GDM1 (cell line): ENCODE measurements around the gene IMPG1.
"Not testable (repeated sequence)": the region's sequence is repeated elsewhere in the genome, so short reads cannot be mapped to it uniquely, and the experiment has no call there.

Experiments
- DNase-seq: peaks from one replicate; lab custom pipeline; 2025; lab: John Stamatoyannopoulos, UW

IMPG1 gene

DNA sequence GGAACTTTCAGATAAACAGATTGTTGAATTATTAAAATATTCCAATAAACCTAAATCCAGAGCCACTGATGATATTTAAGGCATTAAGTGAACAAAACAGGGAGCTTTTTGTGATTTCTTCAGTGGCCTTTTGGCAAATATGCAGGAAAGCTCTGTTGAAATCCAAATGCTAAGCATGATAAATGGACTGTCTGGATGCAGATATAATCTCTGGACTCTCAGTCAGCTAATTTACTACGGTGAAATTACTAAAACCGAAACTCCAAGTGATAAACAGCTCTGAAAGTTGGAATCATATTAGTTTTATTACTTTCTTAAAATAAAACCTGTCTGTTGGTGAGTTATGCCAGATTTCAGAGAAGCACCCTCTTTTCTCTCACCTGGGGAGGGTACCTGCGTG is 120.3 kb downstream of the IMPG1 start:
- DNase-seq = no peak

- DNase-seq = no peak
Measured at GRCh38 chr6:75947935-75948334, 124.5 kb downstream of the IMPG1 start.

DNA sequence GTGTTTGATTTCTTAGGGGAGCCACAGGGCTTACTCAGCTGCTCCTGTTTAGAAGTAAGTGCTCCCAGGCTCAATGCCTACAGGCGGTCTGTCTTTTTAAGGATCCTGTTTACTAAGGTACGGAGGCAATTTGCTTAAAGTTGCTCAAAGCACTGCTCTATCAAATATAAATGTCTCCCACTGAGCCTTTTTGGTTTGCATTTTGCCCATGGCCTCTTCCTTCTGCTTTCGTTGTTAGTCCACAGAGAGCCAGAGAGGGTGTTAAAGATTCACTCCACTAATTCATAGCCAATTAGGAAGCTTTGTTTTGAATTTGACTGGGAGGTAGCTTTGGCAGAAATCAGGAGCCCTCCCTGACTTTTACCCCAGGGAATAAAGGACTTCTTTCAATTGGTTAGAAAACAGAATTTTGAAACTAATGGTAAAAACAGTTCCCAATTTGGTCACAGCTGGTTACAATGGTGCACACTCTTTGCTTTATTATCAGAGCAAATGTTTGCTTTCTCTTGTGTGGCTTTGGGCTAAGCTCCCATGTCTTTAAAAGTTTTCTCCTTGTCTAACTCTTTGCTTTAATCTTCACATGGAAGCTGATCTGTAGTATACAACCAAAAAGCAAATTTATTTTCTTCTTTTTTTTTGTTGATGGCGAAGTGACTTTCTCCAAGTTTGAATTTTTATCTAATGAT is 126.2 kb downstream of the IMPG1 start:
- no peak for DNase-seq

DNA sequence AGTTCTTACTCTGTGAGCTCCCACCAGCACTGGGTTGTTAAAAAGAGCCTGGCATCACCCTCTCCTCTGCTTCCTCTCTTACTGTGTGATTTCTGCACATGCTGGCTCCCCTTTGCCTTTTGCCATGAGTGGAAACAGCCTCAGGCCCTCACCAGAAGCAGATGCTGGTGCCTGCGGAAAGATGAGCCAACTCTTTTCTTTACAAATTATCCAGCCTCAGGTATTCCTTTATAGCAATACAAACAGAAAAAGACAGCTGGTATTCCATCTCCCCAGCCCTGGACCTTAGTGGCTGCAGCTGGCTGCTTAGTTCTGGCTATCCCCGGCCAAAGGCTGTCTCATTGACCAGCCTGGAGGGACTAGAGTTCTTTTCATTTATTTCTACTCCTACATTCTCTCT is 129.1 kb downstream of the IMPG1 start:
- DNase-seq = no peak

DNA sequence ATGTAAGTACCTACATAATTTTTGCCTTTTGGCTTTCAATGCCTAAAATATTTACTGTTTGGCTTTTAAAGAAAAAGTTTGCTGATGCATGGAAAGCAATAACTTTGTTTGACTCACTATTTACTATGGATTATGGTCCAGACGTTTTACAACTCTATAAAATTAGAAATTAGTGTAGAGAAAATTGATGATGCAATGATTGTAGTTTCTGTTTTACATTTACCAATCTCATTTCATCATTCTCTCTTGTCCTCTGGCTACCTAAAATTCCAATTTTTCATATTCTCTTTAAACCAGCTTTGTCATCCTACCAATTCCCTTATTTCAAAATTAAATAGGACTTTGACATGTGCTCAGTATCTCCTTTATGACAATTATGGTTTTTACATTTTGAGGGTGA is 131.0 kb downstream of the IMPG1 start:
- no peak for DNase-seq

GRCh38 chr6:75940564-75940963 is 131.9 kb downstream of the IMPG1 start:
- DNase-seq = no peak

GRCh38 chr6:75937846-75938245 is 134.6 kb downstream of the IMPG1 start:
- DNase-seq = no peak

DNA sequence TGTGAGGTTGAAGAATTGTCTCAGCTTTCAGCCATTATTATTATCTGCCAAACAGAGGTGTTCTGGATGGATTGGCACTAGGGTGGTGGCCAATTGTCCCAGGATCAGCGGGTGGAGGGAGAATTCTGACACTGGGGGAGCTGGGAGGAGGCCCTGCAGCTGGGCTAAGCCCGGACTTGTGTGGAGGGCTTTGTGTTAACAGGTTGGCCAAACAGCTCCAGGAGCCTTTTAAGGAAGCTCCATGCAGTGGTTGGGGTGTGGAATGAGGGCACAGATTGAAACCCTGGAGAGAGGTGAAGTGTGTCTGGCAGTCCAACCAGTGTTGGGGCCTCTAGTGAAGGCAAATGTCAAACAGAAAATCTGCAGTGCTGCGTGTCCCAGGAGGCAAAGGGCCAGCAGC is 135.8 kb downstream of the IMPG1 start:
- no peak for DNase-seq

- DNase-seq = no peak
Measured at GRCh38 chr6:75935473-75935793, 137.0 kb downstream of the IMPG1 start.

GRCh38 chr6:75934643-75935472 is 137.6 kb downstream of the IMPG1 start:
- peak; percentile 35 for DNase-seq

DNA sequence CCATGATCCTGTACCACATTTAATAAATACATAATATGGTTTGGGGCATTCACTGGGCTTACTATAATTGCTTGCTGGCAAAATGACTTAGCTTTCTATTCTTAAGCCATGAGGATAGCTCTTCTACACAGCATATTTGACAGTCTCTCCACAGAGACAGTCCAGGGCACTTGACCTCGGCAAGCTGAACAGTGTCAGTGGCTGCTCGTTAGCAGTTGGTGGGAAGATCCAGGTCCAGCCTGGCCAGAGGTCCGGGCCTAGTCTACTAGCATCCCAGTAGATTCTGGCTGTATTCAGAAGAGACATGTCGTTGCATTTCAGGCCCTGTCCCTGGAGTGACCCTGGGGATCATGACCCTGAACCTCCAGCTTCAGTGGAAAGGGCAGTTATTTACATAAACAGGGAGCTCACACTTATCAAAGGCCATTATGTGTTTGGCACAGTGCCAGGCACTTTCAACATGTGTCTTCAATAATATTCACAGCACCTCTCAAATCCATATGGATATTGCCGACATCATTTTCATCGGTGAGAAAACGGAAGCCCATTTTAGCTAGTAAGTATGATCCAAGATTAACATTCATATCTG is 139.0 kb downstream of the IMPG1 start:
- DNase-seq = no peak

DNA sequence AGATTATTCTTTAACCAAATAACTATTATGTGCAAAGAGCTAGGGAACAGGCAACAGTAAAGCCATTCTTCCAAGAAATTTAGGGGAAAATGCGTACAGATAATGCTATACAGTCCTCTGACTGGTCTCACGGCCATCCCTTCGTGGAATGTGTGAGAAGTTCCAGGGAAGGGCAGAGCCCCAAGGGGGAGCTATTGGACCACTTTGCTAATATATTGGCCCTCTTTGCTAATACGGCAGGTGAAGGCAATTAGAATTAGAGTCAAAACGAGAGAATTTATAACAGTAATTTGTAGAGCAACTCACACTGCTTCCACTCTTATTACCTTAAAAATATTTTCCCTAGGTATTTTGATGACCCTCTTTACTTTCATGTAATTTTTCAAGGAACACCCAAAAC is 140.4 kb downstream of the IMPG1 start:
- DNase-seq = no peak

DNA sequence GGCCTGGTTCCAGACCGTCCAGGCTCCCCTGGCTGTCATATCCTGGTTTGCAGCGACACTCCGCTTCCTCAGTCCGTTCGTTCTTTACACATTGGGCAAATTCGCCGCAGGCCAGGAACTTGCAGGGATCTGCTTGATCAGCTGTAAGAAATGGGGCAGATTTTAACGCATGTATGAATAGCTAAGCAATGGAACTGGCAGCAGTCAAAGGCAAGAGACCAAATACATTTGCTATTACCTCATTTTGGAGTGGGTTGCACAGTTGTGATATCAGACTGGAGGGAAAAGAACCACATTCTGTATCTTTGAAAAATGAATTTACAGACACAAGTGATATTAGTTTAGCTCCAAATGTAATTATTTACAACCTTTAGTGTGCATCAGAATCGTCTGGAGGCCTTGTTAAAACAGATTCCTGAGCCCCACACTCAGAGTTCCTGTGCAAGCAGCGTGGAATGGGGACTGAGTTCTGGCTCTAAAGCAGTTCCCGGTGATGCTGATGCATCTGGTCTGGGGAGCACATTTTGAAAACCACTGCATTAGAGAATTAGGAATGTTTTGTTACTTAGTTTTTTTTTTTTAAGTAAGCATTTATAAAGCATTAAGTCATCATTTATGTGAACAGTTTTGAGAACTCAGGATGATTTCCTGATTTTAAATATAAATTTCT is 141.3 kb downstream of the IMPG1 start:
- DNase-seq = no peak

DNA sequence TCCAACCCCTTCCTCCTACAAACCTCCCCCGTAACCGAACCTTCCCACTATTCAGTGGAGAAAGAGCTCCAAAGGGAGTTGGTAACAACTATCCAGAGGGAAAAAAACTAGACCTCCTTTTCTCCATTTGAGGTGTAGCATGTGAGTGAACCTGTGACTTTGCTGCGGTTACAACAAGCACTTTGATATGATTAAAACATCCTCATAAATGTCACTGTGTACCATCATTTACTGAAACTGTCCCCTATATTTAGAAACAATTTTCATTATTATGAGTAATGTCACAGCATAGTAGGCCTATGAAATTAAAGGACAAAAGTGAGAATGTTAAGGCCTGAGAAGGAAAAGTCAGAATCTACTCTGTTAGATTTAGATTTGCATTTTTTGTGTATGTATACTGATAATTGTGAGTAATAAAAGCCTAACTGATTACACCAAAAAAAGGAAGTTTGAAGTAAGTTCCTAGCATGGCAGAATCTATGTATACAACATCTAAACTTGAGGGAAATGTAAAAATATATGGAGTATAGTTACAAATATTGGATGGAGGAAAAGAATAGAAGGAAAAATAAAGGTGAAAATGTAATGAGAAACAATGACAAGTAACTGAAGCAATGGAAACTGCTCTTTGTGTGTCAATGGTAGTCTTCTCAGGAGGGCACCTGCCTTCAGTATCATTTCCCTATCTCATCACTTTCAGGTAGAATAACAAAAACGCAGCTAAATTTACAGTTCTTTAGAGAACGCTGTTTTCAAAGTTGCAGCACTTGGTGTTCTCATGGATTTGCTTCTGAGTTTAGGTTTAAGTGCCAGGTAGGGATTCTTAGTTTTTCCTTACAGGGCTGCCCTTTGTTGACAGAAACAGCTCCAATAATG is 145.9 kb downstream of the IMPG1 start:
- no peak for DNase-seq

GRCh38 chr6:75922226-75922625 is 150.2 kb downstream of the IMPG1 start:
- no peak for DNase-seq

GRCh38 chr6:75913040-75913439 is 159.4 kb downstream of the IMPG1 start:
- DNase-seq = no peak

GRCh38 chr6:75907444-75907843 is 165.0 kb downstream of the IMPG1 start:
- no peak for DNase-seq

DNA sequence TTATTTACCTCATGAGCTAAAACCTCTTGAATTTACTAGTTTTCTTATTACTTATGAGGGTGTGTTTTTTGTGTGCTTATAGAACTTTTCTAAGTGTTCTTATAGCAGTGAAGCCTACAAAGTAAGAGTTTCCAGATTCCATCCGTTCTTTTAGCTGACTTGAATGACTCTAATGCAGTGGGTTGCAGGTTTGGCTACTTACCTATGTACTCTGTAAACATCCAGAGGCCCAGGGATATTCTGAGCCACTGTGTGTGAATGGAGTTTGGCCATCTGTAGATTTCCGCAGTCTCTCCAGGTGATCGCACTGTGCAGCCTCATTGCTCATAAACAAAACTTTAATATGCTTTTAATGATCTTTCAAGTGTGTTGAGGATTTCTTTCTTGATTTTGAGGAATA is 165.6 kb downstream of the IMPG1 start:
- no peak for DNase-seq

DNA sequence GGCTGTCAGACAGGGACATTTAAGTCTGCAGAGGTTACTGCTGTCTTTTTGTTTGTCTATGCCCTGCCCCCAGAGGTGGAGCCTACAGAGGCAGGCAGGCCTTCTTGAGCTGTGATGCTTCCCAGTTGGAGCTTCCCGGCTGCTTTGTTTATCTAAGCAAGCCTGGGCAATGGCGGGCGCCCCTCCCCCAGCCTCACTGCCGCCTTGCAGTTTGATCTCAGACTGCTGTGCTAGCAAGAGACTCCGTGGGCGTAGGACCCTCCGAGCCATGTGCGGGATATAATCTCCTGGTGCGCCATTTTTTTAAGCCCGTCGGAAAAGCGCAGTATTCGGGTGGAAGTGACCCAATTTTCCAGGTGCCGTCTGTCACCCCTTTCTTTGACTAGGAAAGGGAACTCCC is 167.3 kb downstream of the IMPG1 start:
- not testable (repeated sequence) for DNase-seq

- not testable (repeated sequence) for DNase-seq
Measured at GRCh38 chr6:75900216-75900615, 172.2 kb downstream of the IMPG1 start.

DNA sequence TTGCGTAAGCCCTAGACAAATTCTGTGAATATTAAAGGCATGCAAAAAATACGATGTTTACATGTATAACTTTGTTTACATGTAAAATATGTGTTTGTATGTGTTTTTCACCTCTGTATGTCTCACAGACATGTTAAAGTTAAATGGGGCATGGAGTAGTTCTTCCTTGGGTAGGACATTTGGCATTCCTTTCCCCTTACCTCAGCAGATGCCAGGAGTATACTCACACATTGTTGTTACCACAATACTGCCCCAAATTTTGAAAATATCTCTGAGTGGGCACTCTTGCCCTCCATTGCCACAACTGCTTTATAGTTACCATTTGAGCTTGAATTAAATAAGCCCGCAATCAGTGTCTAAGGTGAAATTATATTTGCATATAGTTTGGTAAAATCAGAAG is 175.9 kb downstream of the IMPG1 start:
- DNase-seq = no peak

- no peak for DNase-seq
Measured at GRCh38 chr6:75893776-75894152, 178.7 kb downstream of the IMPG1 start.
